ENCODE measurements around the gene RCC2. TPM values are rescaled to one million over a fixed set of nuclear protein-coding genes. Genes with fewer than 3 reads are reported as not detected.
A peak's percentile ranks its signal among the peaks of the same experiment; 100 is the strongest.
"Not testable (repeated sequence)": the region's sequence is repeated elsewhere in the genome, so short reads cannot be mapped to it uniquely, and the experiment has no call there.

The RCC2 gene
- total and polyA plus RNA-seq, 5 donors from 2014 or later, result 13.1 to 36.0 (median 16.4) TPM

DNA sequence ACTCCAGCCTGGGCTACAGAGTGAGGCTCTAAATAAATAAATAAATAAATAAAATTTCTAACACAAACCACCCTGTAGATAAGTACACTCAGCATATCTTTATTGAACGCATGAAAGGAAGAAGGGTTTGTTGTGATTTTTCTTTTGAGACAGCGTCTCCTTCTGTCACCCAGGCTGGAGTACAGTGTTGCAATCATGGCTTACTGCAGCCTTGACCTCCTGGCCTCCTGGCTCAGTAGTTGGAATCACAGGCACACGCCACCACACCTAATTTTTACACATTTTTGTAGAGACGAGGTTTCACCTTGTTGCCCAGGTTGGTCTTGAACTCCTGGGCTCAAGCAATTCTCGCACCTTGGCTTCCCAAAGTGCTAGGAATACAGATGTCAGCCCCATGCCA lies 23.2 kb upstream of the RCC2 start:
- H3K27ac ChIP-seq (ENCODE audit: insufficient read depth, low read length, poor library complexity, severe bottlenecking), result no peak overlapping the region
- H3K27ac Mint-ChIP-seq, result no peak overlapping the region
- no peaks in the 10 kb centered on the region for H3K4me1 Mint-ChIP-seq
- ATAC-seq (ENCODE audit: low read depth in 2 of 2) (no peak), DNase-seq (no peak)
- H3K27me3 ChIP-seq (ENCODE audit: control insufficient read depth, insufficient read depth, low read length), result no peaks in the 10 kb centered on the region
- H3K4me3 Mint-ChIP-seq, result no peak overlapping the region
- H3K4me1 ChIP-seq (ENCODE audit: control insufficient read depth, insufficient read depth, low read length, poor library complexity, severe bottlenecking), result no peaks in the 10 kb centered on the region
- no peak overlapping the region for H3K4me3 ChIP-seq (ENCODE audit: low read depth, low read length)
- no peaks in the 10 kb centered on the region for H3K27me3 Mint-ChIP-seq
- no peaks in the 10 kb centered on the region for H3K36me3 ChIP-seq (ENCODE audit: control insufficient read depth, insufficient read depth, low read length)
- no peaks in the 10 kb centered on the region for H3K9me3 ChIP-seq (ENCODE audit: control insufficient read depth in 2 of 2, low read length in 2 of 2)
- peaks cover 0 to 2% (median 0%) of the 10 kb centered on the region in 7 donors for H3K9me3 Mint-ChIP-seq
- H3K36me3 Mint-ChIP-seq, result no peaks in the 10 kb centered on the region

GRCh38 chr1:17460219-17460618 lies 20.7 kb upstream of the RCC2 start:
- no peak overlapping the region for H3K4me3 ChIP-seq (ENCODE audit: low read depth, low read length)
- no peaks in the 10 kb centered on the region for H3K36me3 ChIP-seq (ENCODE audit: control insufficient read depth, insufficient read depth, low read length)
- H3K4me1 ChIP-seq (ENCODE audit: control insufficient read depth, insufficient read depth, low read length, poor library complexity, severe bottlenecking), result no peaks in the 10 kb centered on the region
- Mint-ChIP-seq H3K4me3 (no peak overlapping the region), H3K36me3 (no peaks in the 10 kb centered on the region), H3K27me3 (no peaks in the 10 kb centered on the region), H3K4me1 (no peaks in the 10 kb centered on the region), H3K27ac (no peak overlapping the region), H3K9me3 (peaks cover 0 to 2% (median 0%) of the 10 kb centered on the region in 7 donors)
- ATAC-seq (ENCODE audit: low read depth in 2 of 2) (no peak), DNase-seq (no peak)
- H3K27ac ChIP-seq (ENCODE audit: insufficient read depth, low read length, poor library complexity, severe bottlenecking), result no peak overlapping the region
- H3K9me3 ChIP-seq (ENCODE audit: control insufficient read depth in 2 of 2, low read length in 2 of 2), result no peaks in the 10 kb centered on the region
- H3K27me3 ChIP-seq (ENCODE audit: control insufficient read depth, insufficient read depth, low read length), result no peaks in the 10 kb centered on the region

DNA sequence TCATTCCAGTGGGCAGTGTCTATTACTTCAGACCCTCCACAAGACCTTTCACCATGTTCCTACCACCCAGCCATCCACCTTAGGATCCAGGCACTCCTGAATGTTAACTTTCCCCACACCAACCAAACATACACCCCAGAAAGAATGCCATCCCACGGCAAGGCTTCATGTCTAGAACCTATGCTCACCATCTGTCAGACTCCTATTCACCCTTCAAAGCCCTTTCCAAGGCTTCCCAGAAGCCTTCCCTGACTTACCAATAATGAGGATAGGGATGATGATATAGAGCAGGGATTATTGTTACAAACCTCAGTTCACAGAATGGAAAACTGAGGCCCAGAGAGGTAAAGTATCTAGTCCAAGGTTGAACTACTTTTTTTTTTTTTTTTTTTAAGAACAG lies 19.3 kb upstream of the RCC2 start:
- ATAC-seq (ENCODE audit: low read depth in 2 of 2), result no peak
- peaks cover 0 to 2% (median 0%) of the 10 kb centered on the region in 7 donors for H3K9me3 Mint-ChIP-seq
- H3K4me1 Mint-ChIP-seq, result no peaks in the 10 kb centered on the region
- H3K27me3 ChIP-seq (ENCODE audit: control insufficient read depth, insufficient read depth, low read length), result no peaks in the 10 kb centered on the region
- H3K27ac ChIP-seq (ENCODE audit: insufficient read depth, low read length, poor library complexity, severe bottlenecking), result no peak overlapping the region
- H3K27me3 Mint-ChIP-seq, result no peaks in the 10 kb centered on the region
- DNase-seq, result no peak
- H3K4me3 Mint-ChIP-seq, result no peak overlapping the region
- no peaks in the 10 kb centered on the region for H3K4me1 ChIP-seq (ENCODE audit: control insufficient read depth, insufficient read depth, low read length, poor library complexity, severe bottlenecking)
- H3K27ac Mint-ChIP-seq, result no peak overlapping the region
- H3K4me3 ChIP-seq (ENCODE audit: low read depth, low read length), result no peak overlapping the region
- H3K36me3 ChIP-seq (ENCODE audit: control insufficient read depth, insufficient read depth, low read length), result no peaks in the 10 kb centered on the region
- H3K9me3 ChIP-seq (ENCODE audit: control insufficient read depth in 2 of 2, low read length in 2 of 2), result no peaks in the 10 kb centered on the region
- no peaks in the 10 kb centered on the region for H3K36me3 Mint-ChIP-seq

GRCh38 chr1:17452686-17453085 lies 13.2 kb upstream of the RCC2 start:
- H3K36me3 ChIP-seq (ENCODE audit: control insufficient read depth, insufficient read depth, low read length), result no peaks in the 10 kb centered on the region
- H3K4me1 Mint-ChIP-seq, result no peaks in the 10 kb centered on the region
- H3K27me3 ChIP-seq (ENCODE audit: control insufficient read depth, insufficient read depth, low read length), result no peaks in the 10 kb centered on the region
- no peaks in the 10 kb centered on the region for H3K9me3 ChIP-seq (ENCODE audit: control insufficient read depth in 2 of 2, low read length in 2 of 2)
- no peak overlapping the region for H3K27ac Mint-ChIP-seq
- H3K27me3 Mint-ChIP-seq, result peaks cover 7% of the 10 kb centered on the region
- H3K4me3 ChIP-seq (ENCODE audit: low read depth, low read length), result no peak overlapping the region
- no peak overlapping the region for H3K4me3 Mint-ChIP-seq
- no peaks in the 10 kb centered on the region for H3K9me3 Mint-ChIP-seq
- H3K4me1 ChIP-seq (ENCODE audit: control insufficient read depth, insufficient read depth, low read length, poor library complexity, severe bottlenecking), result no peaks in the 10 kb centered on the region
- DNase-seq (no peak), ATAC-seq (ENCODE audit: low read depth in 2 of 2) (no peak)
- H3K27ac ChIP-seq (ENCODE audit: insufficient read depth, low read length, poor library complexity, severe bottlenecking), result no peak overlapping the region
- H3K36me3 Mint-ChIP-seq, result no peaks in the 10 kb centered on the region

GRCh38 chr1:17452203-17452602 lies 12.7 kb upstream of the RCC2 start:
- H3K27ac Mint-ChIP-seq; H3K9me3 ChIP-seq (ENCODE audit: control insufficient read depth in 2 of 2, low read length in 2 of 2); H3K36me3 Mint-ChIP-seq; H3K27ac ChIP-seq (ENCODE audit: insufficient read depth, low read length, poor library complexity, severe bottlenecking); H3K36me3 ChIP-seq (ENCODE audit: control insufficient read depth, insufficient read depth, low read length); H3K9me3 Mint-ChIP-seq; H3K4me1 ChIP-seq (ENCODE audit: control insufficient read depth, insufficient read depth, low read length, poor library complexity, severe bottlenecking); H3K4me3 ChIP-seq (ENCODE audit: low read depth, low read length); ATAC-seq (ENCODE audit: low read depth in 2 of 2); DNase-seq; H3K4me1 Mint-ChIP-seq; H3K27me3 ChIP-seq (ENCODE audit: control insufficient read depth, insufficient read depth, low read length); H3K4me3 Mint-ChIP-seq: not testable (repeated sequence)
- H3K27me3 Mint-ChIP-seq, result peaks cover 12% of the 10 kb centered on the region

DNA sequence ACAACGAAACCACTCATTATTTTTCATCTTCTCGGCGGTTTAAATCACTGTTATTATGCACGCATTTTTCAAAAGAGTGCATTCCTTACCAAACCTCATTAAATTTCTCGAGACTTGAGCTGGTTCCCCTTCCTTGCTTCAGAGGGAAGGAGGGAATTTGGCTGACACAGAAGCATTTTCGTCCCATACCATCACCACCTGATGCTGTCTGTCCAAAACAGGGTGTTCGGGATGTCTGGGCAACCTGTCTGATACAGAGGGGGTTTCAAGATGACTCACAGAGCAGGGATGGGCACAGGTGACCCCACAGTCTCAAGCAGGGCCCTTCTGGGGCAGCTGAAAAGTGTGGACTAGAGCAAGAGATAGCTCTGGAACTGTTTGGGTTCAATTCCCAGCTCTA lies 12.3 kb upstream of the RCC2 start:
- H3K27ac ChIP-seq (ENCODE audit: insufficient read depth, low read length, poor library complexity, severe bottlenecking), result no peak overlapping the region
- Mint-ChIP-seq H3K4me3 (no peak overlapping the region), H3K27me3 (peaks cover 14% of the 10 kb centered on the region), H3K27ac (no peak overlapping the region), H3K4me1 (no peaks in the 10 kb centered on the region), H3K36me3 (no peaks in the 10 kb centered on the region), H3K9me3 (no peaks in the 10 kb centered on the region)
- no peaks in the 10 kb centered on the region for H3K36me3 ChIP-seq (ENCODE audit: control insufficient read depth, insufficient read depth, low read length)
- no peaks in the 10 kb centered on the region for H3K9me3 ChIP-seq (ENCODE audit: control insufficient read depth in 2 of 2, low read length in 2 of 2)
- no peak for ATAC-seq (ENCODE audit: low read depth in 2 of 2)
- no peaks in the 10 kb centered on the region for H3K4me1 ChIP-seq (ENCODE audit: control insufficient read depth, insufficient read depth, low read length, poor library complexity, severe bottlenecking)
- no peaks in the 10 kb centered on the region for H3K27me3 ChIP-seq (ENCODE audit: control insufficient read depth, insufficient read depth, low read length)
- DNase-seq, result no peak
- H3K4me3 ChIP-seq (ENCODE audit: low read depth, low read length), result no peak overlapping the region

GRCh38 chr1:17447501-17447992 lies 8.1 kb upstream of the RCC2 start:
- H3K4me1 ChIP-seq (ENCODE audit: control insufficient read depth, insufficient read depth, low read length, poor library complexity, severe bottlenecking), result no peaks in the 10 kb centered on the region
- no peaks in the 10 kb centered on the region for H3K27me3 ChIP-seq (ENCODE audit: control insufficient read depth, insufficient read depth, low read length)
- H3K4me1 Mint-ChIP-seq, result no peaks in the 10 kb centered on the region
- H3K27ac ChIP-seq (ENCODE audit: insufficient read depth, low read length, poor library complexity, severe bottlenecking), result no peak overlapping the region
- H3K27me3 Mint-ChIP-seq, result peaks cover 24% of the 10 kb centered on the region
- DNase-seq (no peak), ATAC-seq (ENCODE audit: low read depth in 2 of 2) (no peak)
- H3K9me3 ChIP-seq (ENCODE audit: control insufficient read depth in 2 of 2, low read length in 2 of 2), result no peaks in the 10 kb centered on the region
- no peaks in the 10 kb centered on the region for H3K9me3 Mint-ChIP-seq
- H3K4me3 ChIP-seq (ENCODE audit: low read depth, low read length), result no peak overlapping the region
- H3K27ac Mint-ChIP-seq, result no peak overlapping the region
- no peaks in the 10 kb centered on the region for H3K36me3 Mint-ChIP-seq
- H3K4me3 Mint-ChIP-seq, result no peak overlapping the region
- no peaks in the 10 kb centered on the region for H3K36me3 ChIP-seq (ENCODE audit: control insufficient read depth, insufficient read depth, low read length)

DNA sequence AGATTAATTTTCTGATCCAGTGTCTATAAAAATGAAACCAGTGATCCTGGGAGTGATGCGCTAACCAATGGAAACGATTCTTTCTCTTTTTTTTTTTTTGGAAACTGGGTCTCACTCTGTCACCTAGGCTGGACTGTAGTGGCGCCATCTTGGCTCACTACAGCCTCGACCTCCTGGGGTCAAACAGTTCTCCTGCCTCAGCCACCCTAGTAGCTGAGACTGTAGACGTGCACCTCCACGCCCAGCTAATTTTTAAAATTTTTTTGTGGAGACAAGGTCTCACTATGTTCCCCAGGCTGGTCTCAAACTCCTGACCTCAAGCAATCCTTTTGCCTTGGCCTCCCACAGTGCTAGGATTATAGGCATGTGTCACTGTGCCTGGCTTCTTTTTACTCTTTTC lies 3.4 kb upstream of the RCC2 start:
- Mint-ChIP-seq H3K36me3 (no peaks in the 10 kb centered on the region), H3K4me1 (peaks cover 0 to 15% (median 7%) of the 10 kb centered on the region in 4 donors), H3K4me3 (peak overlapping the region in 1 of 4 donors; percentile 15), H3K27me3 (peaks cover 34% of the 10 kb centered on the region), H3K9me3 (no peaks in the 10 kb centered on the region), H3K27ac (no peak overlapping the region)
- Histone ChIP-seq H3K4me1 (ENCODE audit: control insufficient read depth, insufficient read depth, low read length, poor library complexity, severe bottlenecking) (peaks cover 19% of the 10 kb centered on the region), H3K36me3 (ENCODE audit: control insufficient read depth, insufficient read depth, low read length) (no peaks in the 10 kb centered on the region), H3K4me3 (ENCODE audit: low read depth, low read length) (no peak overlapping the region), H3K27ac (ENCODE audit: insufficient read depth, low read length, poor library complexity, severe bottlenecking) (no peak overlapping the region), H3K27me3 (ENCODE audit: control insufficient read depth, insufficient read depth, low read length) (peaks cover 3% of the 10 kb centered on the region), H3K9me3 (ENCODE audit: control insufficient read depth in 2 of 2, low read length in 2 of 2) (no peaks in the 10 kb centered on the region)
- DNase-seq (no peak), ATAC-seq (ENCODE audit: low read depth in 2 of 2) (no peak)

Measured in CD4-positive, CD25-positive, alpha-beta regulatory T cell (primary cell).